SH-SY5Y (cell line): ENCODE measurements around the gene HDAC6.

Experiments used
- GATA2 ChIP-seq: IDR thresholded peaks from 2 replicates; pipeline ENCODE4 v1.6.1; 2011; ENCODE audit warnings: mild to moderate bottlenecking, low read depth, low read length
- GATA3 ChIP-seq: IDR thresholded peaks from 2 replicates; pipeline ENCODE4 v1.6.1; 2011; ENCODE audit warnings: low read depth, mild to moderate bottlenecking, low read length, moderate library complexity

DNA sequence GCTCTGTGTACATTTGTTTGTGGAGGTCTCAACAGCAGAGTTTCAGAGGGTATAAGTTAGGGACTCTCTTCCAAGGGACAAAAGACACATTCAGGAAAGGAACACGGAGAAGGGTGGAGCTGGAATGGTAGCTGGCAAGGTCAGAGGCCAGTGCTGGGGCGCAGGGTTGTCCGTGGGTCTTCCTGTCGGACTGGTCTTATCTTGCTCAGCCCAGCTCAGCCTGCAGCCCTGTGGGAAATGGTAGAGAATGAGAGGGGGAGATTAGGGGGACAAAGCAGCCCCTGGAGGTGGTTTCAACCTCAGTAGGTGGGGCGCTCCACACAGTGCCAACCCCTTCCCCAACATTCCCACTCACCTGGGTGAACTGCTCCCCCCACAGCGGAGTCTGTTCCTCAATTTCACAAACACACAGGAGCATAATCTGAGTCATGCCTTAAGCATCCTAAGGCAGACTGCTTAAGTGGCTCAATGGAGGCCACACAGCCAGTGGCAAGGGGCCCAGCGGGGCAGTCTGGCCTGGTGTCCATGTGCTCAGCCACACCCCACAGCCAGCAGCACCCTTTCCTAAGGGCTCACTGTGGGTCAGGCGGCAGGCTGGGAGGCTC, 6.9 kb upstream of the HDAC6 start:
- TF ChIP-seq GATA3 = no peak
- no peak for TF ChIP-seq GATA2
